GM06990 (cell line): Measurements from ENCODE around the gene DCTN4.

ENCODE experiments used
- DNase-seq: peaks from one replicate; pipeline ENCODE4 v3.0.0-alpha.2; 2011; ENCODE audit not compliant: insufficient read length; ENCODE audit errors: extremely low read depth
- H3K27me3 ChIP-seq: replicated peaks from 2 replicates; pipeline ENCODE4 v1.6.0; 2011; ENCODE audit warnings: low read length; ENCODE audit not compliant: control insufficient read depth, insufficient read depth
- H3K36me3 ChIP-seq: 2 replicates; pipeline ENCODE4 v1.5.1; 2011; ENCODE audit warnings: low read length; ENCODE audit not compliant: control insufficient read depth, insufficient read depth
- H3K4me3 ChIP-seq: replicated peaks from 2 replicates; pipeline ENCODE4 v1.5.1; 2011; ENCODE audit warnings: low read depth, mild to moderate bottlenecking, control low read depth, low read length
- TF ChIP-seq, protein P1 (sequence below): IDR thresholded peaks from 2 replicates; pipeline ENCODE4 v1.5.1; 2011; ENCODE audit warnings: low read length, control low read depth, mild to moderate bottlenecking, inconsistent platforms; ENCODE audit not compliant: insufficient read depth, poor library complexity, severe bottlenecking

Gene DCTN4

DNA sequence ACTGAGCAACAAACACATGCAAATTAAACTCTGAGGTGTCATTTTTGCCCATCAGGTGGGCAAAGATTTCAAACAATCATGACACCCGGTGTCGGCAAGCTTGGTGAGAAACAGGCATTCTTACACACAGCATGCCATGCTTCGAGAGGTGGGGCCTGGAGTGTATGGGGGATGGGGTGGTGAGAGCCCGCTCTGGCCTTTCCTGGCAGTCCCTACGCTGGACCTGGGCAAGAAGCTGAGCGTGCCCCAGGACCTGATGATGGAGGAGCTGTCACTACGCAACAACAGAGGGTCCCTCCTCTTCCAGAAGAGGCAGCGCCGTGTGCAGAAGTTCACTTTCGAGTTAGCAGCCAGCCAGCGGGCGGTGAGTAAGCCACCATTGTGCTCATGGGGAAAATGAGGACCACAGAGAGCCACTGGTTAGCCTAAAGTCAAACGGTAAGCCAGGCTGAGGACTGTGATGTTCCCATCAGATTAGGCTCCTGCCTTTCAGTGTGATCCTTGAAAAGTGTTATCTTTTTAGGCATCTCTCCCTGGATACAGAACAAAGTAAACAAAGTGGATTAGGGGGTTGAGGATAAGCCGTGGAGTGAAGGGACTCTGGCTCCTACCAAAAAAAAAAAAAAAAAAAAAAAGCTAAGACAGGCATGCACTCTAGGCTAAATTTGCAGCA, 88.4 kb downstream of the DCTN4 start:
- TF ChIP-seq, protein P1, sequence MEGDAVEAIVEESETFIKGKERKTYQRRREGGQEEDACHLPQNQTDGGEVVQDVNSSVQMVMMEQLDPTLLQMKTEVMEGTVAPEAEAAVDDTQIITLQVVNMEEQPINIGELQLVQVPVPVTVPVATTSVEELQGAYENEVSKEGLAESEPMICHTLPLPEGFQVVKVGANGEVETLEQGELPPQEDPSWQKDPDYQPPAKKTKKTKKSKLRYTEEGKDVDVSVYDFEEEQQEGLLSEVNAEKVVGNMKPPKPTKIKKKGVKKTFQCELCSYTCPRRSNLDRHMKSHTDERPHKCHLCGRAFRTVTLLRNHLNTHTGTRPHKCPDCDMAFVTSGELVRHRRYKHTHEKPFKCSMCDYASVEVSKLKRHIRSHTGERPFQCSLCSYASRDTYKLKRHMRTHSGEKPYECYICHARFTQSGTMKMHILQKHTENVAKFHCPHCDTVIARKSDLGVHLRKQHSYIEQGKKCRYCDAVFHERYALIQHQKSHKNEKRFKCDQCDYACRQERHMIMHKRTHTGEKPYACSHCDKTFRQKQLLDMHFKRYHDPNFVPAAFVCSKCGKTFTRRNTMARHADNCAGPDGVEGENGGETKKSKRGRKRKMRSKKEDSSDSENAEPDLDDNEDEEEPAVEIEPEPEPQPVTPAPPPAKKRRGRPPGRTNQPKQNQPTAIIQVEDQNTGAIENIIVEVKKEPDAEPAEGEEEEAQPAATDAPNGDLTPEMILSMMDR = no peak
- H3K4me3 ChIP-seq = no peak overlapping the region
- no peaks in the 10 kb centered on the region; the same call in none of the 2 replicates for H3K27me3 ChIP-seq
- no peak for DNase-seq
- no peaks in the 10 kb centered on the region for H3K36me3 ChIP-seq

DNA sequence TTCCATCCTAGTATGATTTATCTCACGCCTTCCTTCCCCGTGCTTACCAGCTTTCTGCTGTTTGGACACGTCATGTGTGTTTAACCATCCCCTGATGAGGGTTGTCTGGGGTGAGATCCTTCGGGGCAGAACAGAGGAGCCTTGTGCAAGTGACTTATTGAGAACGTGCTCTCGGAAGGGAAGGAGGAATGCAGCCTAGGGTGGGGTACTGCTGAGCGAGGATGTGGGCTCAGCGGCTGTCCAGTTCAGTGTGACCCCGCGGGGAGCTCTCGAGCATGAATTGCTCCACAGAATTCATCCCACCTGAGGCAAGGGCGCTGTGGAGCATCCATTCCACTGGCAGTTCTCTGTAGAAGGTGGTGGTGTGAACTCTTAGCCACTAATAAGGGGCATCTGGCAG, 93.8 kb downstream of the DCTN4 start:
- no peak for DNase-seq
- H3K36me3 ChIP-seq = no peaks in the 10 kb centered on the region
- H3K27me3 ChIP-seq = no peaks in the 10 kb centered on the region; the same call in 1 of the 2 replicates
- TF ChIP-seq, protein P1 = no peak
- H3K4me3 ChIP-seq = no peak overlapping the region

DNA sequence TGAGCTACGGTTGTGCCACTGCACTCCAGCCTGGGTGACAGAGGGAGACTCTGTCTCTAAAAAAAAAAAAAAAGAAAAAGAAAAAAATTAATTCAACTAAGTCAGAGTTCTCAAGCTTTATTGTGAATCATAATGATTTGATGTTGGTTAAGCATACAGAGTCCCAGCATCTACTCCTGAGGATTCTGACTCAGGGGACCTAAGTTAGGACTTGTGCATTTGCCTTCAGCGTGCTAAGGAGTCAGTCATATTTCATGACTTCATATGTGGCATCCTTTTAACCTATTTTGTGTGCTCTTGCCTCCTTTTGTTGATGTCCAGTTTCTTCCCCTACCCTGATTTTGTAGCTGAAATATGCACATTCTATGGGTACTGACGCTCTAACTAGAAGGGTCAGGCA, 94.9 kb downstream of the DCTN4 start:
- Histone ChIP-seq H3K4me3 (no peak overlapping the region), H3K36me3 (no peaks in the 10 kb centered on the region), H3K27me3 (no peaks in the 10 kb centered on the region; the same call in 1 of the 2 replicates)
- TF ChIP-seq, protein P1 = no peak
- no peak for DNase-seq

DNA sequence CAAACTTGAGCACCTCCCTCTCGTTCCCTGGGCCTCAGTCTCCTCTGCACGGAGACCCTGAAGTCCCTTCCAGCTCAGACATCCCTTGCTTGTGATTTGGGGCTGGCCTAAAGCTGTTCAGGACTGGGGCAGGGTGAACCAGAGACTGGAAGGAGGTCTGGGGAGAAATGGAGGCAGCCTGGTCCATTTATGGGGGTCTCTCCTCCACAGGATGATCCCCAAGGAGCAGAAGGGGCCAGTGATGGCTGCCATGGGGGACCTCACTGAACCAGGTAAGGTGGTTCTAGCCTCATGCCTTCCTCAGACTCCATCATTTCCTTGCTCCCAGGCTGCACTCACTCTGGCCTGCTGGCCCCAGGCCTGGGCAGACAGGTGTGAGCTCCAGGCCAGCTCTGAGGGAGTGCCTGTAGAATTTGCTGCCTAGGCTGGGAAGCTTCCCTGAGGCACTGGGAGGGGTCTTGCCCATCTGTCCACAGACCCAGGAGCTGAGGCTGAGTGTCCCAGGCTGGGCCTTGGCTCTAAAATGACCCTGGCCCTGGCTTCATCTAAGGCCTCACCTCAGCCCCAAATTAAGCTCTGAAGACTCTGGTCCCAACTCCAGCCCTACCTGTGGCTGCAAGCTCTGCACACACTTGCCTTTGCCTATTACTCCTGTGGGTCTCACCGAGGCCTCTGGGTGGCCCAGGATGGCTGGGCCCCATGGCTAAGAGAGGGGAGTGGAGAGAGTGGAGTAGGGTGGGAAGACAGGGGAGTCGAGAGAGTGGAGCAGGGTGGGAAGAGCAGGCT, 95.9 kb downstream of the DCTN4 start:
- H3K27me3 ChIP-seq = no peaks in the 10 kb centered on the region; the same call in 1 of the 2 replicates
- no peaks in the 10 kb centered on the region for H3K36me3 ChIP-seq
- DNase-seq = no peak
- TF ChIP-seq, protein P1 = no peak
- no peak overlapping the region for H3K4me3 ChIP-seq

DNA sequence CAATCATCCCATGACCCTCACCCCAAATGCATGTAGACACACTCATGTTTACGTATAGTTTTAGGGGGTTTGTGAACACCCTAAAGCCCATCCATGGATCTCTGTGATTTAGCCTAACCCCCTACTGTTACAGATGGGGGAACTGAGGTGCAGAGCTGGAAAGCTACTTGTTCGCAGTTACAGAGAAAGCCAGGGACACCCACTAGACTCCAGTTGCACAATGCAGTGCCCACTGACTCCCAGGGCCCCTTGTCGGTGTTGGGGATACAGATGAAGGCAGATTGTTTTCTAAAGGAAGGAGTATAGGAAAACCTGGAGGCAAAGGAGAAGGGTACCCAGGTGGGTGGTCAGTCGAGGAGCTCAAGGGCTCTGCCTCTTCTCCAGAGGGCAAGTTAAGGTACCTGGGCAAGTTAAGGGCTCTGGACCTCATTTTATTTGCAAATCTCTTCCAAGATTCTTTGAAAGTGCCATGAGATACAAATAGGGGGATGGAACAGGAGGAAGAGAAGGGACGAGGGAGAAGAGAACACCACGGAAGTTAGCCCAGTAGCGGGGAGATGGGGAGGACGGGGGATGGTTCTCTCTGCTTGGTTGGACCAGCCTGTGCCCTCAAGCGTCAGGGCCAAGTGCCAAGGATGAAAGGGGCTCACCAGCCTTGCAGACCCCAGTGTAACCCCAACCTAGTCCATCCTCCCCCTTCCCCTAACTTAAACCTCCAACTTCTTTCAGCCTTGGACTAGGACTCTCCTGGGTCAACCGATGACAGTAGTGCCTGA, 96.8 kb downstream of the DCTN4 start:
- no peaks in the 10 kb centered on the region for H3K27me3 ChIP-seq
- H3K36me3 ChIP-seq = no peaks in the 10 kb centered on the region
- TF ChIP-seq, protein P1 = no peak
- no peak overlapping the region for H3K4me3 ChIP-seq
- DNase-seq = no peak
